NT2/D1 (cell line): ENCODE measurements around the gene CAMK2G.

ENCODE experiments used
- SUZ12 ChIP-seq: IDR thresholded peaks from 2 replicates; pipeline ENCODE4 v1.6.1; 2011; ENCODE audit not compliant: insufficient read length, insufficient read depth; ENCODE audit errors: extremely low read depth
- YY1 ChIP-seq: IDR thresholded peaks from 2 replicates; pipeline ENCODE4 v1.6.1; 2011; ENCODE audit not compliant: insufficient read length, insufficient read depth
- ZNF274 ChIP-seq: IDR thresholded peaks from 2 replicates; pipeline ENCODE4 v1.6.1; 2011; ENCODE audit warnings: mild to moderate bottlenecking, low read depth, low read length

DNA sequence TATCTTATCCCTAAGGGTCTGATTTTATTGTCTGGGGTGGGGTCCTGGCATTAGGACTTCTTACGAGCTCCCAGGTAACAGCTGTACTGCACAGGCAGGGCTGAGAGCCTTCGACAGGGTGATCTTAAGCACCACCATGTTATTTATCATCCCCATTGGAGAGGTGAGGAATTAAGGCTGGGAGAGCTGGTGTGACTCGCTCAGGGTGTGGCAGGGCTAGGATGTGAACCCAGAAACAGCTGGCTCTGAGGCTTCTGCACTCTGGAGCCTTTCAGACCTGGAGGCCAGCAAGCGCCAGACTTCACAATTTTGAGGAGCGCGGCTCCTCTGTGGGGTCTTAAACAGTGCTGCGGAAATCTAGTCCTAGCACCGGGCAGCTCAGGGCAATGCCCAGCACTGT is 35.5 kb downstream of the CAMK2G start:
- TF ChIP-seq YY1 (no peak), ZNF274 (no peak), SUZ12 (no peak)
